Stimulated activated CD4-positive, alpha-beta T cell treated with anti-CD3 and anti-CD28 coated beads, Interleukin-12 subunit alpha, Interleukin-12 subunit beta, amount 100 ng/mL, for 48 hours (primary cell): ENCODE measurements around the gene LRIG1.

ENCODE experiments used
- DNase-seq, 3 donors: peaks; one replicate each; pipeline ENCODE4 v3.0.0-alpha.2; 2020; ENCODE audit warnings: low read depth in 2 of 3, low spot score in 1 of 3

LRIG1 gene

GRCh38 chr3:66489581-66489980 lies 11.2 kb downstream of the LRIG1 start:
- no peak for DNase-seq

GRCh38 chr3:66489115-66489514 lies 11.7 kb downstream of the LRIG1 start:
- DNase-seq, result no peak

DNA sequence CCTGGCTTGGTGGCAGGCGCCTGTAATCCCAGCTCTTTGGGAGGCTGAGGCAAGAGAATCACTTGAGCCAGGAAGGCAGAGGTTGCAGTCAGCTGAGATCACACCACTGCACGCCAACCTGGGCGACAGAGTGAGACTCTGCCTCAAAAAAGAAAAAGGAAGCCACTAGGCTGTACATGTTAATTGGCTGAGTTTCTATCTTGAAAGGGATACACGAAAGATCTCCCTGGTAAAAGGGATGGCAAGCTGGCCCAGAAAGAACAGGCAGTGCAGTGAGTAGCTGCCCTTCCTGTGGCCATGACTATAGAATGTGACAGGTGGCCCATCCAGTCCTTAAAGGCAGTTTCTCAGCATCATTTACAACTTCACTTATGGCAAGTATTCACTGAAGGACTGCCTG lies 12.3 kb downstream of the LRIG1 start:
- DNase-seq, result no peak

DNA sequence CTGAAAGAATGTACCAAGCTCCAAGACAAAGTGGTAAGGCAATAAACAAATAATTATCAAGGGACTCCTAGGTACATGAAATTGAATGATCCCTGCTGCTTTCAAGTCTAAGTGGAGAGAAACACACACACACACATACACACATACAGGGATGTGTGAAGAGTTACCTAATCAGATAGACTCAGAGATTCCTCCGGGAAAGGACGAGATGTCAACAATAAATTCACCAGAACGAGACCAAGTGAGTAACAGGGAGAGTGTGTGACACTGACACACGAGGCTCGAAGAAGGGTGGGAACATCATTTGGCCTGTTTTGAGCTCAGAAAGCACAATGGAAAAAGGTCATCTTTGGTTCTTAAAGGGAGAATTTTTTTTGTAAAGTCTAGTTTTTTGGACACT lies 13.4 kb downstream of the LRIG1 start:
- DNase-seq, result no peak

GRCh38 chr3:66486646-66487045 lies 14.2 kb downstream of the LRIG1 start:
- DNase-seq, result no peak

GRCh38 chr3:66486202-66486601 lies 14.6 kb downstream of the LRIG1 start:
- no peak for DNase-seq

DNA sequence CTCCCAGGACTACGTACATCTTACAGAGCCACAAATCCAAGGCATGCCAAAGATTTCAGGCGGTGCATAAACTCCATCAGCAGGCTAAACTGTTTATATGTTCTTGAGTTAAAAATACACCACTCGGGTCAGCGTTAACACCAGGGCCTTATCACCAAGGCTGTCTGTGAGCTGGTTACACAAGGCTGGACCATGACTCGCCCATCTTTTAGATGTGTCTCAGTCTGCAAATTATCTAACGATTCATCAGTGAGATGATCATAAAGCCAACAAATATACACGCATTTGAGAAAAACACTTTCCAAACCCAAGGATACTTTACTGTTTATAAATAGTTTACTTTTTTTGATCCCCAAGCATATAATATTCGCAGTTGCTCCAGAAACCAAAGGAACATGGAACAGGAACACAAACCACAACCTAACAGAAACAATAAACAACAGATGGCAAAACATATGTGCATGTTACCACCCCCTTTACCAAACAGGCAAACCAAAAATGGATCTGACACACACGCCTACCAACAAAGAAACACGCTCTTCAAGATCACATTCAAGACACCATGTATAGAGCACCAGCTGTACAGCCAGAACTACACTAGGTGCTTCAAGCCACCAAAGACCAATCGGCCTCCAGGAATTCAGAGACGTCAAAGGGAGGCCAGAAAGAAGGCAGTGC lies 15.4 kb downstream of the LRIG1 start:
- no peak for DNase-seq

GRCh38 chr3:66484106-66484844 lies 16.5 kb downstream of the LRIG1 start:
- DNase-seq, result no peak

DNA sequence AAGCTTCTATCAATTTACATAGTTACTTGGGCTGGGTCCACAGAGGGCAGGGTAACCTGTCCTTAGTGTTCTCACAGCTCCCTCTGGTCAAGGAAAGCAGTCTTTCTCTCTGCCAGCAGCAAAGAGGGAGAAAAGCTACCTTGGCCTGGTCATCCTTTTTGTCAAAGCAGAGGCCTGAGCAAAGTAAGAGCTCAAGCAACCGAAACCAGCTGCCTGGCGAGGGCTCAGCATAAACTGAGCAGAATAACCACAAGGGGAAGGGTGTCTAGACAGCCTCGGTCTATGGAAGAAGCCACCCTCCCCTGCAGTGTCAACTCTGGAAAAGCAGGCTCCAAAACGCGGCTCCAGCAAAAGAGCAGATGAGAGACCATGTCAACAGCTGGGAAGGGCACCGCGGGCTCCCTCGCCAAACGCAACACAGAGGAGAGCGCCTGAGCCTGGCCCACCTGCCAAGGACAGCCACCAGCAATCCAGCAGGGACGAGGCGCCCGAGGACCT lies 17.4 kb downstream of the LRIG1 start:
- no peak for DNase-seq

GRCh38 chr3:66483006-66483405 lies 17.8 kb downstream of the LRIG1 start:
- no peak for DNase-seq

GRCh38 chr3:66482018-66482404 lies 18.8 kb downstream of the LRIG1 start:
- no peak for DNase-seq

- DNase-seq, result no peak
These were observed 19.5 kb downstream of the LRIG1 start for GRCh38 chr3:66481071-66482017.

- peak in 1 of 3 donors; percentile 34 for DNase-seq
These were observed 20.2 kb downstream of the LRIG1 start for GRCh38 chr3:66480666-66481065.

DNA sequence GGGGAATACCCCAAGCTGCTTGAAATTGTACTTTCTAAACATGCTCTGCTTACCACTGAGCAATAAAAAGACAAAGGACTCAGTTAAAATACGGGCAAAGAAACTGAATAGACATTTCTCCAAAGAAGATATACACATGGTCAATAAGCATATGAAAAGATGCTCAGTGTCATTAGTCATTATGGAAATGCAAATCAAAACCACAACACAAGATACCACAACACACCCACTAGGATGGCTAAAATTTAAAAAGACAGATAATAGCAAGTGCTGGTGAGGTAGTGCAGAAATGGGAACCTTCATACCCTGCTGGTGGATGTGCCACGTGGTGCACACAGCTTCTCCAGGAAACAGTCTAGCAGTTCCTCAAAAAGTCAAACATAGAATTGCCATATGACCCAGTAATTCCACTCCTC lies 21.3 kb downstream of the LRIG1 start:
- no peak for DNase-seq

DNA sequence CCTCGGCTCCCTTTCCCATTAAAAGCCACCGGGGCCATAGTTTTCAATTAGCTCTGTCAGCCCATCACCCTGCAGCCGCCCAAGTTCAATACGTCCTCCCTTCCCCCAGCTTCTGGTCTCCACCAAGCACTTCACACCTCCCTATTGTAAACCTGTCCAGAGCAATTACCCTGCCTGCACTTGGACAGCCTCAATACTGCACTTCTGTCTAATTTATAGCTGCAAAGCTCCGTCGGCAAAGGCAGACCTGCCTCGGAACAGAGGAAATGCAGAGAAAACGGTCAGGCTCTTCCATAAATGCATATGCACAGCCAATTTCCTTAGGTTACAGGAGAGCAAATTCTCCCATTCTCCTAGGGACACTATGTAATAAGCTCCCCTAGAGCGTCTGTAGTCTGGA lies 21.9 kb downstream of the LRIG1 start:
- DNase-seq, result no peak

GRCh38 chr3:66477856-66478255 lies 23.0 kb downstream of the LRIG1 start:
- DNase-seq, result no peak

DNA sequence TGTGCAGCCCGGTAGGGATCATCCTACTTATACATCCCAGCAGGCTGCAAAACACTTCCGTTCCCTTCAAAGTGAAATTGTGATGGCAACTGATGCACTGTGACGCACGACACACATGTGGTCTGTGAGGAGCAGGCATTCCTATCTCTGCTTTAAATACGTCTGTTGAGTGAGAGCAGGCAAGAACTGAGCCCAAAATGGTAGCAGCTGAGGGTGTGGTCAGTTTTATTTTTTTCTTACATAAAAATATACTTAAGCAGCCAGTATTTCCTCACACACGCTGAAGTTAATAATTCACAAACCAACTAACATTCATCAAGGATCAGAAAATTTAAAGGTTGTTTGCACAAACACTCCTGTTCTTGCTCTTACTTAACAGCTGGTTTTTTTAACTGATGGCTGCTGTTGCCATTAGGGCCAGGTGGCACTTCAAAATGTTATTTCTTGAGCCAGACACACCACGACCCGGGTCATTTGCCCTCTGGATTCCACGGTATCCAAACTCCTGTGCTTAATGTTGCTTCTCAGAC lies 23.9 kb downstream of the LRIG1 start:
- DNase-seq, result no peak

DNA sequence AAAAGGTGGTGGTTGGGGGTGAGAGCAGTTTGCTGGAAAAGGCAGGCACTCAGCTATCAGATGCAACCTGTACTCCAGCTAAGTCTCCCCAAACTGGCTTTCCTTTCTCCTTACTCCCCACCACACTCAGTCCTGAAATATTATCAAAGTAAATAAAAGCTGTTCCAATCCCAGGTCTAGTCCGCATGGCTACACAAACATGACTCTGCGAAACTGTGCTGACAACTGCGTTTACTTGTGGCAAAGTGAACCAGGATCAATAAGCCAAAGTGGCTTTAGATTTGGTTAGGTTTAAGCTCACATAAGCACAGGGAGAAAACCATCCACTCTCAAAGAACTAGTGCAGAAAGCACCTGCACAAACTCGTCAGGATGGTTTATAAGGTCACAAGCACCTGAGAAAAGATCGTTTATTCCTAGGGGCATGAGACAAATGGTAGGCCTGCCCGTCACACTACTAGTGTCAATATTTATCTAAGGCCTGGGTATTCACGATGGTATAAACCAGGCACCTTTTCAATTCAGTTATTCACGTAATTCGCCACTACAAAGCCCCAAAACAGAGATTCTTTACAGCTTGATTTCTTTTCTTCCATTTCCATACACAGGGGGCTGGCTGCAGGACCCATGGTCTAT lies 25.3 kb downstream of the LRIG1 start:
- no peak for DNase-seq

DNA sequence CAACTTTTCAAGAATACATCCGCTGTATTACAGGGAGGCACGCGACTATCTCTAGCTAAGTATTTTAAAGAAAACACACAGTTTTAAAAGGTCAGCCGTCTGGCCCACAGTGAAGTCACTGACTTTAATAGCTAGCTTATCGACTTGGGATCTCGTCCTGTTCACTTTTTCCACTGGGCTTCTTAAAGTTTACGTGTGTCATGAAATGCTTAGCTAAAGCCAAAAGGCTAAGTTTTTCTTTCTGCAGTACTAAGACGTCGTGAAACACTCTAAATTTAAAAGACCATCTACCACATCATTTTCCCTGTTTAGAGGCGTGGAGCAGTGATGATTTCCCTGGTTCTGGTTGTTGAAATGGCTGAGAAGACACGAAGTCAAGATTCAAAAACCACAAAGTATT lies 27.1 kb downstream of the LRIG1 start:
- no peak for DNase-seq

DNA sequence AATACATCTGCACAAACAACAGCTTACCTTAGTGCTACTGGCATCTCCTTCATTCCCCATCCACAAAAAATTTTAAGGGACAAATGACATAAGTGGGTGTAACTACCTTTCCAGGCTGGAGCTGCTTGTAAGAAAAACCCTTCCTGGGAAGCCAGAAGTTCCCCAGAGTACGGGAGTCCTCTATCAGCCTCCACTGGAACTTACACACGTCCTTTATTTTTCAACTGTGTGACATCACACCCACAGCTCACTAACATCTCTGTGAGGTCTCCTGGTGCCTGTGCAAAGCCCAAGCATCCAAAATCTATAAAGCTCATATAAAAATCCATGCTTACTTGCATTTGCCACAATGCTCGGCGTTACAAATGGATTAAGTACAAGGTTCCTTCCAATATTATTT lies 27.6 kb downstream of the LRIG1 start:
- no peak for DNase-seq
